GM10248 (cell line): ENCODE data around the gene APBB1IP.
A peak's percentile ranks its signal among the peaks of the same experiment; 100 is the strongest.

Source experiments
- CTCF ChIA-PET: fragments of 300-600 bp; sonication (Branson Sonifier 250); formaldehyde crosslinking; extraction: SDS; loops from one replicate; lab custom pipeline; 2021; ENCODE audit warnings: antibody characterized with exemption; lab: Yijun Ruan, JAX
- POLR2A ChIA-PET: fragments of 350-650 bp; sonication (Branson Sonifier 250); formaldehyde crosslinking; extraction: SDS; loops from one replicate; lab custom pipeline; 2020; ENCODE audit warnings: antibody characterized with exemption; lab: Yijun Ruan, JAX
- DNase-seq: peaks from one replicate; pipeline ENCODE4 v3.0.0; 2012; ENCODE audit errors: extremely low spot score
- CTCF ChIP-seq: IDR thresholded peaks from 2 replicates; pipeline ENCODE4 v1.5.1; 2012; ENCODE audit warnings: mild to moderate bottlenecking, low read depth; ENCODE audit errors: extremely low read depth, missing control alignments, control extremely low read depth

Gene APBB1IP

GRCh38 chr10:26423722-26424121 lies 14.4 kb upstream of the APBB1IP start:
- no peak for TF ChIP-seq CTCF
- ChIA-PET POLR2A (interaction anchor here (0.6 kb wide), 1 partner anchor 84 kb away, joined by 3 read pairs; no protein-coding TSS in a partner anchor), CTCF (interaction anchor here (0.6 to 8.8 kb wide), 2 partner anchors 12 to 45 kb away, joined by 3 to 72 read pairs; no protein-coding TSS in a partner anchor)
- DNase-seq: no peak

DNA sequence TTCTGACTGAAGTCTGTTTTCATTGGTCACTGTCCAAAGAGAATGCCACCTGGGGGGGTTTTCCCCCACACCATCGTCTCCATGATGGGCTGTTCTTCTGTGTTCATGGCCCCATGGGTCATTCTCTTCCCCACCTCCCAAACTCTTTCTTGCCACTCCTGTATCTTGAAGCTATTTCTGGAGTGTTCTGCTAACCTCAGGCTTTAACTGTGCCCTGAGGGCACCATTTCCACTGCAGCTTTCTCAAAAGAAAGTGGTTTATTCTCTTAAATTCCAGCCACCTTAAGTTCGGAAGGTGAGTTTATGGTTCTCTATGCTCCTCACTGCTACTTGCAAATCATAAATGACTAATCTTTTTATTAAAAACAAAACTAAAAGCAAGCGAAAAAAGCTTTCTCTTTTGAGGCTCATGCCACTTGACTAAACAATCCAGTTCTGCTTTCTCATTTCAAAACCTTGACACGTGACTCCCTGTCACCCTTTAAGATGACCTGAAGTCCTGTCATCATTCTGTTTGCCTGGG lies 7.4 kb upstream of the APBB1IP start:
- ChIA-PET CTCF (interaction anchor here (1.2 to 8.8 kb wide), 5 partner anchors 12 to 82 kb away, joined by 3 to 72 read pairs (median 4); no protein-coding TSS in a partner anchor), POLR2A (interaction anchor here (1.5 kb wide), 1 partner anchor 12 kb away, joined by 4 read pairs; no protein-coding TSS in a partner anchor)
- peak; percentile 80 for DNase-seq
- TF ChIP-seq CTCF: no peak

GRCh38 chr10:26432938-26433337 lies 5.2 kb upstream of the APBB1IP start:
- TF ChIP-seq CTCF: no peak
- POLR2A ChIA-PET: no interaction called here
- DNase-seq: no peak
- CTCF ChIA-PET: no interaction called here

GRCh38 chr10:26435852-26436251 lies 2.3 kb upstream of the APBB1IP start:
- POLR2A ChIA-PET: no interaction called here
- DNase-seq: no peak
- no peak for TF ChIP-seq CTCF
- CTCF ChIA-PET: interaction anchor here (1.1 to 1.5 kb wide), 2 partner anchors 12 to 120 kb away, joined by 4 read pairs; no protein-coding TSS in a partner anchor

DNA sequence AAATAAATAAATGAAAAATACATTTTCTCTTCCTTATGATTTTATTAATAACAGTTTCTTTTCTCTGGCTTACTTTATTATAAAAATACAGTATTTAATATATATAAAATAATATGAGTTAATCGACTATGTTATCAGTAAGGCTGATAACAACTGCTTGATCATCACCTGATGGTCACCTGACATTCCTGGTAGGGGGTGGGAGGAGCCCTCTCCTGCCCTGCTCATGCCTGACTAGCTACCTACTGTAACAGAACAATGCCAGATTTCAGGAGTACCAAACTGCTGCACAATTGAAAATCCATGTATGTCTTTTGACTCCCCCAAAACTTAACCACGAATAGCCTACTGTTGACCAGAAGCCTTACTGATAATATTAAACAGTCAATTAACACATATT lies 1.3 kb upstream of the APBB1IP start:
- POLR2A ChIA-PET: no interaction called here
- no peak for TF ChIP-seq CTCF
- CTCF ChIA-PET: no interaction called here
- DNase-seq: no peak

GRCh38 chr10:26438534-26439341 lies 597 bp downstream of the APBB1IP start:
- peak; percentile 74 for DNase-seq
- CTCF ChIA-PET: interaction anchor here (1.5 to 2.0 kb wide), 2 partner anchors 30 kb away, joined by 3 to 5 read pairs; no protein-coding TSS in a partner anchor
- no peak for TF ChIP-seq CTCF
- POLR2A ChIA-PET: no interaction called here
